Stimulated activated CD4-positive, alpha-beta T cell treated with anti-CD3 and anti-CD28 coated beads, TNF-alpha, amount 100 ng/mL, for 1 hour (primary cell): ENCODE results near the gene IRF8.
"Not testable (repeated sequence)": the region's sequence is repeated elsewhere in the genome, so short reads cannot be mapped to it uniquely, and the experiment has no call there.

Experiments used
- DNase-seq, 3 donors: peaks; one replicate each; pipeline ENCODE4 v3.0.0-alpha.2; 2020; ENCODE audit warnings: low read depth in 3 of 3, low spot score in 1 of 3

Gene IRF8

GRCh38 chr16:85898521-85899442 lies at the start of gene IRF8:
TSS of gene IRF8 (plus strand) at chr16:85899162. CDS start at chr16:85903016, 3,854 bp downstream.
- DNase-seq, result peak in 2 of 3 donors; percentile 40 to 82

DNA sequence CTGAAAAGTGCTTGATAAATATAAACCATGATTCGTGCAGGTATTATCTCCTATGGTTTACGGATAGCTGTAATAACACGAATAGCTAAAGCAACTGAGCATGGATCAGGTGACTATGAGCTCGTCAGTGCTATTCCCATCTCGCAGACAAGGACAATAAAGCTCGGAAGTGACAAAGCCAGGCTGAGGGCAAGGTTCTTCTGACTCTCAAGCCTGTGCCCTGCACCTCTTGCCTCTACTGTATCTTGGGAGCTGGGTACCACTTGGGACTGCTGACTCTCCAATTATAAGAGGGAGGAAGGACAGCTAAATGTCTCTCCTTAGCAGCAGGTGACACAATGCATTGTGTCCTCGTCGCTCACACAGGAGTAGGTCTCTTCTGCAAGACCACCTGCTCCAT lies 49.6 kb upstream of the IRF8 start:
- DNase-seq, result no peak

DNA sequence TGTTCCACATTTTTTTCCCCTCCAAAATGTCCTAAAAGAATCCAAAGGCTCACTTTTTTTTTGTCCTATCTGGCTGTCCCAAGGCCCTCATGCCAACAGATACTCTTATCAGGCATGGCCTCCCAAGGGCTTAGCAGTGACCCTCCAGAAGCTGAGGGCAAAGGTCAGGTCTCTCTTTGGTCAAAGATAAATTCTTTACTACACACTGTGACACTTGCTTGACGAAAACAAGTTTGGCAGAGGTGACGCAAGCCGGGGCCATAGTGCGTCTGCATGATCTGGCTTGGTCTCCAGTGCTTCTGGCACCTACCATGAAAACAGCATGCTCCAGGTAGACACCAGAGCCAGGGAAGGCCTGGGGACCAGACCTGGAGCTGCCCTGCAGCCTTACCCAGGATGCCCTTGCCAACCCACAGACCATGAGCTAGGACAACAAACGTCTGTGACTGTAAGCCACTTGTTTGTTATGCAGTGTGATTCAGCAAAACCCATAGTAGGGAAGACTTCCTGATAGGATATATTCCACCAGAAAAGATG lies 48.5 kb upstream of the IRF8 start:
- DNase-seq, result no peak

DNA sequence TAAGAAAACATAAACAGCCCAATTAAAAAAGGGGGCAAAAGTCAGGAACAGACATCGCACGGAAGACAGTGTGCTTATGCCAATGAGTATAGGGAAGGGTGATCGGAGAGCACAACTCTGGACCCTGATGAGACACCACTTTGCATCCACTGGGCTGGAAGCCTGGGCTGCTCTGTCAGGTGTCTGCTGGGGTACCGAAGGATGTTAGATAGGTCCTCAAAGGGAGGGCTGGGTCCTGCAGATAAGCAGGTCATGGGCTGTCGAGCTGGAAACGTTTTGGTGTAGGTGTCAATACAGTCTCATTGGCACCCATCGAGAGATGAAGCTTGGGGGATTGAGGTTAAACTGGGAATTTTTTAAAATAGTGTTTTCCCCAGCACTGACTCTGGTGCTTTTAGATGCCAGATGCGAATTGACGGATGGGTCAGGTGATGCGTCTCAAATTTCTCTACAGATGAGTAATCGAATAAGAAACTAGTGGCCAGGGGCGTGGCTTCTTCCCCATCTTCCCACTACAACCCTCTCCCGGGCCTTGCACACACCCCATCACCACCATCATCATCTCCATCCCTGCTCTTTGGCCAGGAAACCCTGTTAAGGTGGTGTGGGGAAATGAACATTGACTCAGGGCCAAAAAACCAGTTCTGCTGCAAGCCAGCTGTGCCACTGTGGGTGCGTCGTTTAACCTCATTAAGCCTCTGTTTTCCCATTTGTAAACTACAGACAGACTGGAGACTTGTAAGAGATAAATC lies 47.8 kb upstream of the IRF8 start:
- no peak for DNase-seq

- no peak for DNase-seq
These were observed 45.1 kb upstream of the IRF8 start for GRCh38 chr16:85853547-85854545.

DNA sequence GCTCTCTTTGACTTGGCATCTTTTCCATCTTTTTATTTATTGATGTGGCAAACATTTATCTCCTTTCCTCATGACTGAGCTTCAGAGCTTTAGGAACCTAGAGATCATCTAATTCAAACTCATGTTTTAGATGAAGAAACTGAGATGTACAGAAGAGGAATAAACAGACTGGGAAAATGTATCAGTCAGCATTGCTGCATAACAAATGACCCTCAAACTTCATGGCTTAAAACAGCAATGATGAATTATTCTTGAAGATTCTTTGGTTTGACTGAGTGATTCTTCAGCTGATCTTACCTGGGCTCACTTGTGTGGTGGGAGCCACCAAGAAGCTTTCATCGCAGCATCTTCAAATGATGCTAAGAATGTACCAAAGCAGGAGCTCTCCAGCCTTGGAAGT lies 44.0 kb upstream of the IRF8 start:
- DNase-seq, result no peak

- DNase-seq, result no peak
These were observed 42.9 kb upstream of the IRF8 start for GRCh38 chr16:85856079-85856478.

- DNase-seq, result no peak
These were observed 42.4 kb upstream of the IRF8 start for GRCh38 chr16:85856585-85856984.

DNA sequence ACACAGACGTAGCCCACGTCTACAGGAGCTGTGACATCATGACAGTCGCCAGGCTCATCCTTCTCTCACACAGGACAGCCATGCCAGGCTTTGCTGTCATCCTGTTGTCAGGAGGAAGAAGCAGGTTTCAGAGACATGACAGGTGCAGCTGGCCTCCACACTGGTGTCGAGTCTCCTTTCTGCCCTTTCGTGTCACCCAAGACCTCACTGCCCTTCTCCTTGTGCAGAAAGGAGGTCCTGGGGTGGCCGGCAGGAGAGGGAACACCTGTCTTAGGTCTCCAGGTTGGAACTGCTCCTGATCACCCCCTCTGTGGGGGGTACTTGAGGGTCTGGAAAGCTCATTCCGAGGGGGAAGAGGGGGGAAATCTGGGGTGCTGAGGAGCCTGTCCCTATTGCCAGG lies 41.6 kb upstream of the IRF8 start:
- DNase-seq, result no peak

DNA sequence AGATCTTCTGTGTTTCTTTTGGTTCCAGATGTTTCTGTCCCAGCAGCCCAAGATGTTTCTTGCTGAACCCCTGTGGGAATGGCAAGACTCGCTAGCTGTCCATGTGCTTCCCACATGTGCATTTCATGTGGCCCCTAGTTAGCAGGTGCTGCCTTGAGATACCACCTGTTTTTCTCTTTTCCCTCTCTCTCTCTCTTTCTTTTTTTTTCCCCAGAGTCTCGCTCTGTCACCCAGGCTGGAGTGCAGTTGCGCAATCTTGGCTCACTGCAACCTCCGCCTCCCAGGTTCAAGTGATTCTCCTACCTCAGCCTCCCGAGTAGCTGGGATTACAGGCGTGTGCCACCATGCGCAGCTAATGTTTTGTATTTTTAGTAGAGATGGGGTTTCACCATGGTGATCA lies 40.4 kb upstream of the IRF8 start:
- DNase-seq, result not testable (repeated sequence)

DNA sequence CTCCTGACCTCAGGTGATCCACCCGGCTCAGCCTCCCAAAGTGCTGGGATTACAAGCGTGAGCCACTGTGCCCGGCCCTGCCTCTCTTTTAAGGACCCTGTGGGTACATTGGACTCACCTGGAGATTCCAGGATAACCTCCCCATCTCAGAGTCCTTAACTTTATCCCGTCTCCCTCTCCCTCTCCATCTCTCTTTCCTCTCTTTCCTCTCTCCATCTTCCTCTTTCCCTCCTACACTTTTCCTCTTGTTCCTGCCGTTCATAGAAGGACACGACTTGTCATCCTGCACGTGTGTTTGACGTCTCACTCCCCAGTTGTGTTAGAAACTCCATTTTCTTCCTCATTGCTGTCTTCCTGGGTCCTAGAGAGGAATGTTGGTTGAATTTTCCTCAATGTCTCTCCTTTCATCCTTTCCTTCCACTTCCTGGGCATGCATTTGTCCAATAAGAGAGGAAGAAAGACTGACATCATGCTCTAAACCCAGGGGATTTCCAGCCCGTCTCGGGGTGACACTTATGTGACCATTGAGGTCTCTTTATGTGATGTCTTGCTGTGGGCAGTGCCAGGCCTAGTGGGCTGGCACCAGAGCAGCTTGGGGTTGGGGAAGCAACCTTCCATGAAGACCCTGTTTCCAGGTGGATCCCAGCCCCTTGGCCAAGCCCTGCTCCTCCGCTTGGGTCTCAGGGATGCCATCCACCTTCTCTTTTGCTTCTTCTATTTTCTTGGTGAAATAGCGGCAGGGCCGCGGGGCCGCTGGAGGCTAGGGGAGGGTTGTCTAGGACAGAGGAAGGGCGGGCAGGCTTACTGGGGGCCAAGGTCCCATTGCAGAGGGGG lies 39.8 kb upstream of the IRF8 start:
- no peak for DNase-seq

- DNase-seq, result no peak
These were observed 39.2 kb upstream of the IRF8 start for GRCh38 chr16:85859818-85860125.

DNA sequence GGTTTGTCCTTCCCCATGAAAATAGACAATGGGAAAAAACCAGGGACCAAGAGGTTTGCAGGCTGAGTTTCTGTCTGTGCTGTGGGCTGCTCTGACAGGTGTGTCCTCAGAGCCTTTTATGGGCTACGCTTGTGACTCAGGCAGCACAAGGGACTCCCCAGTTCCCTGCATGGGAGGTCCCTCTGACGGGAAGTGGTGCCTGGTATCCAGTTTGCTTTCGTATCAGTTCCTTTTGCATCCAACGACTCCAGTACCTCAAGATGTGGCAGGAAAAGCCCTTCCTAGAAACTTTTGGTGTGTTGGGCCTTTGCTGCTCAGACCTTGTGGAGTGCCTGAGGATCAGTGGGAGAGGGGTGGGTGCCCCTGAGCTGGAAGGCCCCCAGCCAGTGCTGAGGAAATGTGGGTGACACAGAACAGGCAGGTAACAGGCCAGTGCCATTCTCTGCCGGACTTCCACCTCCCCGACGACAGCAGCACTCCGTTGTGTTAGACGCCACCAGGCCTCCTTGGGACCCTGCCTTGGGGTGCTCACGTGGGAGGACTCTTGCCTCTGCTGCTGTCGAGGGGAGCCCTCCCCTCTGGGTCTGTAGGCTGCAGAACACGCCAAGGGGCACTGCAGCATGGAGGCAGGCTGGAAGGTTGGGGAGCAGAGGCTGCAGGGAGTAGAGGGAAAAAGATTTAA lies 38.4 kb upstream of the IRF8 start:
- DNase-seq, result no peak

GRCh38 chr16:85861095-85861825 lies 37.7 kb upstream of the IRF8 start:
- DNase-seq, result no peak

DNA sequence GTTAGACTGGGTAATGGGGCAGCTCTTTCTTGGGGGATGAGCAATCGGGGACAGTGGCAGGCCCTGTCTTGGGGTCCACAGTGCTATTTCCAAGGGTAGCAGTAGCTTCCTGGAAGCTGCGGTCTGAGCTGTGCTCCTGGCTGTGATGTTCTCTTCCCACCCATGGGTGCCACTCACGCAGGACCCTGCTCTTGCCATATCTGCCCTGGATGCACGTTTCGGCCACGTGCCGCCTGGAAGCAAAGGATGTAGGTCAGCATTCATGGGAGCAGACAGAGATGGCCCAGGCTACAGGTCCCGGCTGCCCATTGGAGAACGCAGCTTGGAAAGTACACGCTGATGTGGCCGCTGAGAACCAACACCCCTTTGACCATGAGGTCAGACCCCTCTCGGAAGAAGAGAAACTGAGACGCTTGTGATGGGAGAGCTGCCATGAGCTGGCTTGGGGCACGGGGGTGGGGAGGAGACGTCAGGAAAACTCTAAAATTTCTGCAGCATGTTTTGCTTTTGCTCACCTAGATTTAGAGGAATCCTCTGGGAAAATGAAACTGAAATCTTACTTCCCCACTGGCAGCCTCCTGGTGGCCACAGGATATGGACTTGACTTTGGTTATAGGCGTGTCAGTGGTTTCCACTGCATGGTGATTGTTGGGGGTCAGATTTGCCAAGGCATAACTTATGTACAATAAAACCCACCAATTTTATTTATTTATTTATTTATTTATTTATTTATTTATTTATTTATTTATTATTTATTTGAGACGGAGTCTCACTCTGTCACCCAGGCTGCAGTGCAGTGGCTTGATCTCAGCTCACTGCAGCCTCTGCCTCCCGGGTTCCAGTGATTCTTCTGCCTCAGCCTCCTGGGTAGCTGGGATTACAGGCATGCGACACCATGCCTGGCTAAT lies 36.2 kb upstream of the IRF8 start:
- no peak for DNase-seq

DNA sequence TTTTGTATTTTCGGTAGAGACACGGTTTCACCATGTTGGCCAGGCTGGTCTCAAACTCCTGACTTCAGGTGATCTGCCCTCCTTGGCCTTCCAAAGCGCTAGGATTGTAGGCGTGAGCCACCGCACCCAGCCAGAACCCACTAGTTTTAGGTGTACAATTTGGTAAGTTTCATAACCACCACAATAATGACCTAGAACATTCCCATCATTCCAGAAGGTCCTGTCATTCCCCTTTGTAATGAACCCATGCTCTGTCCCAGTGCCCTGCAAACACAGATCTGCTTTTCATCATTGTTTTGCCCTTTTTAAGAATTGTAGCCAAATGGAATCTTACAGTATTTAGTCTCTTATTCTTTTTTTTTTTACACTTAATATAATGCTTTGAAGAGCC lies 35.6 kb upstream of the IRF8 start:
- no peak for DNase-seq

GRCh38 chr16:85864965-85865364 lies 34.0 kb upstream of the IRF8 start:
- no peak for DNase-seq

DNA sequence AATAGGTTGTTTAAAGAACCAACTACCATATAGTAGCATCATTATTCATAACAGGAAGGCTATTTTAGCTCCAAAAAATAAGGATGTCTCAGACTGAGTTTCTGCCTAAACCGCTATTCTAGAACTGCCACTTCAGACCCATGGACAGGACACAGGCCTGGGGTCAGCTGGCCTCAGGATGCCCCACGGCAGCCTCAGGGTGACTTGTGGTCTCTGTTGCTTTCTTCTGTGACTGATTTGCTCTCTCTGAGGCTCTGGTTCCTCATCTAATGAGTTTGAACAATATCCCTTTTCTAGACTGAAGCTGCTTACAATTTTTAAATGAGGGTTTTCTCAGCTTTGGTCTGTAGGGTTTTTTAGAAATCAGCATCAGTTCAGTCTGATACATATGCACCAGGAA lies 31.8 kb upstream of the IRF8 start:
- DNase-seq, result no peak
